ENCODE data around the gene DGKG.

DGKG gene

GRCh38 chr3:186172353-186172752 lies 189.7 kb downstream of the DGKG start:
- DNase-seq: no peak
- Histone ChIP-seq H3K27me3 (ENCODE audit: insufficient read depth, low read depth, severe bottlenecking) (no peaks in the 10 kb centered on the region), H3K36me3 (no peaks in the 10 kb centered on the region), H3K4me3 (ENCODE audit: low read depth, low read length) (no peak overlapping the region), H3K9me3 (ENCODE audit: severe bottlenecking) (no peaks in the 10 kb centered on the region), H3K27ac (no peak overlapping the region)
- TF ChIP-seq, protein P1, sequence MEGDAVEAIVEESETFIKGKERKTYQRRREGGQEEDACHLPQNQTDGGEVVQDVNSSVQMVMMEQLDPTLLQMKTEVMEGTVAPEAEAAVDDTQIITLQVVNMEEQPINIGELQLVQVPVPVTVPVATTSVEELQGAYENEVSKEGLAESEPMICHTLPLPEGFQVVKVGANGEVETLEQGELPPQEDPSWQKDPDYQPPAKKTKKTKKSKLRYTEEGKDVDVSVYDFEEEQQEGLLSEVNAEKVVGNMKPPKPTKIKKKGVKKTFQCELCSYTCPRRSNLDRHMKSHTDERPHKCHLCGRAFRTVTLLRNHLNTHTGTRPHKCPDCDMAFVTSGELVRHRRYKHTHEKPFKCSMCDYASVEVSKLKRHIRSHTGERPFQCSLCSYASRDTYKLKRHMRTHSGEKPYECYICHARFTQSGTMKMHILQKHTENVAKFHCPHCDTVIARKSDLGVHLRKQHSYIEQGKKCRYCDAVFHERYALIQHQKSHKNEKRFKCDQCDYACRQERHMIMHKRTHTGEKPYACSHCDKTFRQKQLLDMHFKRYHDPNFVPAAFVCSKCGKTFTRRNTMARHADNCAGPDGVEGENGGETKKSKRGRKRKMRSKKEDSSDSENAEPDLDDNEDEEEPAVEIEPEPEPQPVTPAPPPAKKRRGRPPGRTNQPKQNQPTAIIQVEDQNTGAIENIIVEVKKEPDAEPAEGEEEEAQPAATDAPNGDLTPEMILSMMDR (IDR thresholded peaks at IDR 0.05; ENCODE audit: low read depth, low read length): no peak

DNA sequence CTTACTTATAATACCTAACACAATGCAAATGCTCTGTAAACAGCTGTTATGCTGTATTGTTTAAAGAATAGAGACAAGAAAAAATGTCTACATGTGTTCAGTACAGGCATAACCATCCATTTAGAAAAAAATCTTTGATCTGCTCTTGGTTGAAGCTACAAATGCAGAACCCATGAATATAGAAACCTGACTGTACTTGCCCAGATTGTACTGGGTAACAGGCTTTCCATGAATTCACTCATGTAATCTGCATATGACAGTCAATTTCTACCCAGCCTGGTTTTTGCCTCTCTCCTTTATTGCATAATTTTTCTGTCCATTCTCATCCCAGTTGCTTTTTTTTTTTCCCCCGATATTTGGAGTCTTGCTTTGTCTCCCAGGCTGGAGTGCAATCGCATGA lies 190.5 kb downstream of the DGKG start:
- Histone ChIP-seq H3K27me3 (ENCODE audit: insufficient read depth, low read depth, severe bottlenecking) (no peaks in the 10 kb centered on the region), H3K4me3 (ENCODE audit: low read depth, low read length) (no peak overlapping the region), H3K9me3 (ENCODE audit: severe bottlenecking) (no peaks in the 10 kb centered on the region), H3K27ac (no peak overlapping the region), H3K36me3 (no peaks in the 10 kb centered on the region)
- no peak for DNase-seq
- TF ChIP-seq, protein P1 (IDR thresholded peaks at IDR 0.05; ENCODE audit: low read depth, low read length): no peak

GRCh38 chr3:186170516-186170915 lies 191.5 kb downstream of the DGKG start:
- no peak overlapping the region for H3K27ac ChIP-seq
- TF ChIP-seq, protein P1 (IDR thresholded peaks at IDR 0.05; ENCODE audit: low read depth, low read length): no peak
- H3K36me3 ChIP-seq: no peaks in the 10 kb centered on the region

GRCh38 chr3:186169379-186169778 lies 192.7 kb downstream of the DGKG start:
- Histone ChIP-seq H3K36me3 (no peaks in the 10 kb centered on the region), H3K9me3 (ENCODE audit: severe bottlenecking) (no peaks in the 10 kb centered on the region), H3K4me3 (ENCODE audit: low read depth, low read length) (no peak overlapping the region), H3K27ac (no peak overlapping the region), H3K27me3 (ENCODE audit: insufficient read depth, low read depth, severe bottlenecking) (no peaks in the 10 kb centered on the region)
- DNase-seq: no peak
- TF ChIP-seq, protein P1 (IDR thresholded peaks at IDR 0.05; ENCODE audit: low read depth, low read length): no peak

More at GRCh38 chr3:186170516-186170915, 191.5 kb downstream of the DGKG start:
- no peaks in the 10 kb centered on the region for H3K9me3 ChIP-seq (ENCODE audit: severe bottlenecking)
- H3K27me3 ChIP-seq (ENCODE audit: insufficient read depth, low read depth, severe bottlenecking): no peaks in the 10 kb centered on the region
- H3K4me3 ChIP-seq (ENCODE audit: low read depth, low read length): no peak overlapping the region
- DNase-seq: no peak

DNA sequence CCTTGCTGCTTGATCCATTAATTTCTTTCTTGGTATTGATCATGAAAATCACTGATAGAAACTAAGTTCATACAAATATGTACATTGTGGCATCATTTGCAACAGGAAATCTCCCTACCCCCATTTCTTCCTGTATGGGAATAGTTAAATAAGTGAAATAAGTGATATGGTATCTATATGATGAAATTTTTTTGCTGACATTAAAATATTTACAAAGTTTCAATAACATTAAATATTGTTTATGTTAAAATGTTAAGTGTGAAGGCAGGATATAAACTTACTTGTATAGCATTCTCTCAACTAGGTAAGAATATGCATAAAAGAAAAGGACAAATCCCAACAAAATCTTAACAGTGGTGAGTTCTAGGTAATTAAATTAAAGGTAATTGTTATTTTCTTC lies 193.1 kb downstream of the DGKG start:
- Histone ChIP-seq H3K27ac (no peak overlapping the region), H3K9me3 (ENCODE audit: severe bottlenecking) (no peaks in the 10 kb centered on the region), H3K27me3 (ENCODE audit: insufficient read depth, low read depth, severe bottlenecking) (no peaks in the 10 kb centered on the region), H3K36me3 (no peaks in the 10 kb centered on the region), H3K4me3 (ENCODE audit: low read depth, low read length) (no peak overlapping the region)
- DNase-seq: no peak
- TF ChIP-seq, protein P1 (IDR thresholded peaks at IDR 0.05; ENCODE audit: low read depth, low read length): no peak

- Histone ChIP-seq H3K36me3 (no peaks in the 10 kb centered on the region), H3K27me3 (ENCODE audit: insufficient read depth, low read depth, severe bottlenecking) (no peaks in the 10 kb centered on the region)
- TF ChIP-seq, protein P1 (IDR thresholded peaks at IDR 0.05; ENCODE audit: low read depth, low read length): no peak
These were observed 194.2 kb downstream of the DGKG start for GRCh38 chr3:186167646-186168395.

More at GRCh38 chr3:186167646-186168395, 194.2 kb downstream of the DGKG start:
- no peak for DNase-seq
- H3K27ac ChIP-seq: no peak overlapping the region
- no peak overlapping the region for H3K4me3 ChIP-seq (ENCODE audit: low read depth, low read length)
- no peaks in the 10 kb centered on the region for H3K9me3 ChIP-seq (ENCODE audit: severe bottlenecking)
